Stimulated activated CD4-positive, alpha-beta T cell treated with anti-CD3 and anti-CD28 coated beads, Interleukin-4, amount 100 ng/mL, for 4 hours (primary cell): ENCODE measurements around the gene KLHL26.

Source experiments
- DNase-seq, 2 experiments: peaks; one replicate each; pipeline ENCODE4 v3.0.0-alpha.2; 2020

Gene KLHL26

GRCh38 chr19:18613589-18614234, 23.1 kb upstream of the KLHL26 start:
- DNase-seq: no peak

GRCh38 chr19:18616023-18616422, 20.8 kb upstream of the KLHL26 start:
- no peak for DNase-seq

- DNase-seq: no peak
These were observed 19.3 kb upstream of the KLHL26 start for GRCh38 chr19:18617562-18617961.

- no peak for DNase-seq
These were observed 18.6 kb upstream of the KLHL26 start for GRCh38 chr19:18618236-18618635.

- DNase-seq: no peak
These were observed 16.5 kb upstream of the KLHL26 start for GRCh38 chr19:18620311-18620710.

GRCh38 chr19:18620902-18621301, 15.9 kb upstream of the KLHL26 start:
- no peak for DNase-seq

- DNase-seq: no peak
These were observed 9.9 kb upstream of the KLHL26 start for GRCh38 chr19:18626906-18627305.

GRCh38 chr19:18629166-18630088, 7.4 kb upstream of the KLHL26 start:
- no peak for DNase-seq

GRCh38 chr19:18633321-18633720, 3.5 kb upstream of the KLHL26 start:
- DNase-seq: no peak

- no peak for DNase-seq
These were observed 2.1 kb upstream of the KLHL26 start for GRCh38 chr19:18634612-18635297.

- DNase-seq: no peak
These were observed 1.0 kb upstream of the KLHL26 start for GRCh38 chr19:18635831-18636182.

- peak; percentile 97 to 99 for DNase-seq
These were observed 452 bp upstream of the KLHL26 start for GRCh38 chr19:18636183-18636968.

GRCh38 chr19:18637673-18638630, 1.1 kb downstream of the KLHL26 start:
- DNase-seq: no peak

- no peak for DNase-seq
These were observed 2.9 kb downstream of the KLHL26 start for GRCh38 chr19:18639706-18640243.

- no peak for DNase-seq
These were observed 7.6 kb downstream of the KLHL26 start for GRCh38 chr19:18644196-18645034.

GRCh38 chr19:18645035-18645511, 8.2 kb downstream of the KLHL26 start:
- DNase-seq: no peak

- no peak for DNase-seq
These were observed 9.9 kb downstream of the KLHL26 start for GRCh38 chr19:18646535-18647370.

GRCh38 chr19:18647371-18647767, 10.5 kb downstream of the KLHL26 start:
- no peak for DNase-seq

- no peak for DNase-seq
These were observed 11.0 kb downstream of the KLHL26 start for GRCh38 chr19:18647807-18648206.
